GM18519 (cell line): ENCODE measurements around the gene EIF4G3.
"Not testable (repeated sequence)": the region's sequence is repeated elsewhere in the genome, so short reads cannot be mapped to it uniquely, and the experiment has no call there.

ENCODE experiments used
- ATAC-seq: cut with Tn5 transposase; IDR thresholded peaks from one replicate; pipeline ENCODE4 v1.9.1; 2021; ENCODE audit warnings: mild to moderate bottlenecking, moderate library complexity; ENCODE audit not compliant: unreplicated experiment, low FRiP score

EIF4G3 gene

DNA sequence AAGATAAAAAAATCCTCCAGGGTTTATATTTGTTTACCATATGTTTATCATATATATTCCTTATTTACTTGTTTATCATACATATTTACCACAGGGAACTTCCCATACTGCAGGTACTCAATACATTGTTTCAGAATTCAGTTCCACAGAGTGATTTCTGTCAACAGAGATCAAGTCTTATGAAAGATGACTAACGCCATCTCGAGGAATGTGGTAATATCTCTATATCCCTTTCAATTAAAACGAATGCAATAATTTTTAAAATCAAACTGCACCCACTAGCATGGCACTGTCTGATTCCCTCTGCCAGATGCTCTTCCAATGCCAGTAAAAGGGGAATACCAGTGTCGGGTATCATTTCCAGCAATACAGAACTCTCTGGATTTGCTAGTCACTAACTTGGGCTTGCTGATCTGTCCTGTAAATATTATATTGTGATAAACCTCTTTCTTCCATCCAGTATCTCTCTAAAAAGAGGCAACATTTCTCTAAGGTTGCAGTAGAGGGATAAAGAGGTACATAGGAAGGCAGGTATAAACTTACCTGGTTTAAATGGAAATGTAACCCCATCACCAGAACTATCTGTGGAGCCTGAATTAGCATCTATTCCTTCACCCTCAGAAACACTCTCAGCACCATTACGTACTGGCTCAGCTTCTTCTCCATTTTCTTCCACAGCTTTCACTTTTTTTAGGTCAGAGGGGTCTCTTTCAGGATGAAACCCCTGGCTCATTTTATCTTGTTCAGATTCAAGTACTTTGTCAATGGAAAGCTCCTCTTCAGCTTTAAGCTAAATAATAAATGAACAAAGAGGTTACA is 277.3 kb downstream of the EIF4G3 start:
- no peak for ATAC-seq

DNA sequence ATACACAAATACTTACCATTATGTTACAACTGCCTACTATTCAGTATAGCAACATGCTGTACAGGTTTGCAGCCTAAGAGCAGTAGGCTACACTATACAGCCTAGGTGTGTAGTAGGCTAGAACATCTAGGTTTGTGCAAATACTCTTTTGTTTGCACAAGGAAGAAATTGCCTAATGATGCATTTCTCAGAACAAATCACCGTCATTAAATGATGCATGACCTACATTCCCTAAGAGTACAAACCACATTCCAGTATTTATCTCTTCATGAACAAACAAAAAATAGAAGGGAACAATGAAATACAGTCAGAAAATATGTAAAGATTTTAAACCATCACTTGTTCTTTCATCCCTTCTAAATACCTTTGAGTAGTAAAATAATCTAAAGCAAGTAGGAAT is 279.9 kb downstream of the EIF4G3 start:
- no peak for ATAC-seq

DNA sequence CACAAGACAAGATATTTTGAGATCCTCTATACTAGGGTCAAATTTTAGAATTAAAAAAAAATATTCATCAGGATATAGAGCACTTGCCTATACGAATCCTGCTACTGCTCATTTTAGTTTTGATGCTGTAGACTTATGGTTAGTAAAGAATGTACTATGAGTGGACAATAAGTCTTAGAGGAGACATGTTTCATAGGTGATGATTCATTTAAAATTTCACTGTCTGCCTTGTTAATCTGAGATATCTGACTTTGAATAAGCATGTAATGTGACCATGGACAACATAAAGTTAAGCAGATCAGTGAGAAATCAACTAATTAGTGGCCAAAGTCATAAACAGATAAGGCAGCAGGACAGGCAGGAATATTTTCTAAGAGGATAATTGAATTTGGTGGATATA is 282.8 kb downstream of the EIF4G3 start:
- no peak for ATAC-seq

DNA sequence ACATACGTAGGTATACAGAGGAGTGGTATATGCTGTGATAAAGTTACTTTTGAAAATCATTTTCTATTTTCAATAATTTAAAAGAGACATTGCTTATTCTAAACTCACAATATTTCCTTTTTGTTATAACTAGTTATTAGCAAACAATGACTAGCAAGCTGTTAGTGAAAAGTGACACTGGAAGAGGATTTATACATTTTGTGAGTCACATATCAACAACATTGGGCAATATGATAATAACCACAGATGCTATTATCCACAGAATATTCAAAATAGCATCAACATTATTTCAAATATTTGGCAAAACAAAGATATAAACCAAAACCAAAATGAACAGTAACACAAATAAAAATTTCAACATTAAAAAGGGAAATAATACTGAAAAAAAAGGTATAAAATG is 285.6 kb downstream of the EIF4G3 start:
- no peak for ATAC-seq

DNA sequence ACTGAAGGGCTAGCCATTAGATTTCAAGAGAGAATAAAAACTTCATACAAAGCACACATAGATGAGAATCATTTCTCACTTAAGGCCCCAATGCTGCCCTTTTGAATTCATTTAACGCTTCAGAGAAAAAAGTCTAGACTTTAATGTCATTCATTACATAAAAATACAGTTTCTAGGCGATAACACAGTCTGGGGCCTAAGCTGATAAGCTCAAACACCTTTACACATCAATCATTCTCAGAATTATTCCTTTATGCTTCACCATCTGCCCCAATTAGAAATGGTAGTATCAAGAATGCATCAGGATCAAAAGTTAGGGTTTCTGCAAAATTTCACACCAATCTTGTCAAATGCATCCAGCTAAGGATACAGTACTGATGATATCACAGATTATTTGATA is 289.5 kb downstream of the EIF4G3 start:
- no peak for ATAC-seq

DNA sequence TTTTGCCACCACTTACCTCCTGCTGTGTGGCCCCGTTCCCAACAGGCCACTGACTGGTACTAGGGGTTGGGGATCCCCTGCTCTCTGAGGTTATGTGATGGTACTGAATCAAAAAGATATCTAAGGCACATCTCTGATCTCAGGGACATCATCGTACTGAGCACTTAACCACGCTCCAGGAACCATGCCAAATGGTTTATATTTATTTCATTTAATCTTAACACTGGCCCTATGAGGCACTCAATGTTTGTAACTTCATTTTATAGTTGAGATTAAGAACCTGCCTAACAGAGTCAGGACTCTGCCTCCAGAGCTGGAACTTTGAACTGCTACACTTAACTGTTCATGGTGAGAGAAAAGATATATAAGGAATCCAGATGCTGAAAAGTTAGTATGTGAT is 291.6 kb downstream of the EIF4G3 start:
- no peak for ATAC-seq

DNA sequence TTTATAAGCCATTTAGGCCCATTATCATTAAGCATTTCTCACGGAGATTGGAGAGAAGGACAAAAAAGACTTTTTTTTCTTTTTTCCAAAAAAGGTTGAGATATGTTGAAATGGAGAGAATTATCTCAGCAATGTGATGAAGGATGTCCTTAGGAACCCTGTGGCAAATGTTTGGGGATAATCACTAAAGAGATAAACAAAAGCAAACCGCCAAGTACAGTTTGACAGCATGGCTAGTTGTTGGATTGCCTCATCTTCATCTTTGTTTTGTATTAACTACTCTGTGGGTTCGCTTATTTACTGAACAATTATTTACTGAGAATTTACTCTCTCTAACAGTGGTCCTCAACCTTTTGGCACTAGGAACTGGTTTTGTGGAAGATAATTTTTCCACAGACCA is 292.2 kb downstream of the EIF4G3 start:
- ATAC-seq: no peak

DNA sequence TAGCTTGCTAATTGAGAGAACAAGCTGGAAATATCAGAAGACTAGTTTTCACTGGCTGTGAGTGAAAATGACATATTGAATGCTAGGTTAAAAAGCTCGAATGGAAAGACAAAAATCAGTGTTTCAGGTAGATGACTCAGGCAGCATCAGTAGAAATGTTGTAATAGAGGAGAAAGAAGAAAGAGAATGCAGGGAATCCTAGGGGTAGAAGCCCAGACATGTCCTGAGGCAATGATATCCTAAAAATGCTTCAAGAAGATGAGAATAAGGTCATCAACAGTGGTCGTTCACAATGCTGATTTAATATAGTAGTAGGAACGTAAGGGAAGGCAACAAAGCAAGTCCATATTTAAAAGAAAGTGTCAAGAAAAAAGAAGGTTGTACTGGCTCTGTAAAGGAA is 292.9 kb downstream of the EIF4G3 start:
- ATAC-seq: no peak

DNA sequence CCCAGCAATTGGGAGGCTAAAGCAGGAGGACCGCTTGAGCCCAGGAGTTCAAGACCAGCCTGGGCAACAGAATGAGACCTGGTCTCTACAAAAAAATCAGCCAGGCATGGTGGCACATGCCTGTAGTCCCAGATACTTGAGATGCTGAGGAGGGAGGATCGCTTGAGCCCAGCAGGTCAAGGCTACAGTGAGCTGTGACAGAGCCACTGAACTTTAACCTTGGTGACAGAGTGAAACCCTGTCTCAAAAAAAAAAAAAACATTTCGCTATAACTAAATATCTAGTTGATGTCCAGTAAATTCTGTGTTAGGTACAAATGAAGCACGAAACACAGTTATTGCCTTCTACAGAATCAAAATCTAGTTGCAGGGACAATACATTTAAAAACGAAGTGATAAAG is 293.9 kb downstream of the EIF4G3 start:
- ATAC-seq: no peak

DNA sequence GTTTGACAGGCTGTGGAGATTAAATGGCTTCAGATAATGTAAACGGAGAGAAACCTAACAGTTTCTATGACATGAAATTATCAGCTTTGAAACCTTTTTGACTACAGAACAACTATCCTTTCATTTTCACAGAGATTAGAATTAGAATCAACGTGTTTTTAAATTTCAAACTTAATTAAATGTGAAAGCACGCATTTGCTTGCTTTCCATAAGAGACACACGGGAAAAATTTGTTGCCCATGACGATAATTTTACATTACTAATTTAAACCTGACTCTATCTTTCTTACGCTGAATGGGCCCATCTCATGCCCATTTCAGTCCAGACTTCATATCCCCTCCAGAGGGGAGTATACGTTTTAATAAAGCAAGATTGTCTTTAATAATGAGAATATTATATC is 297.9 kb downstream of the EIF4G3 start:
- ATAC-seq: no peak

DNA sequence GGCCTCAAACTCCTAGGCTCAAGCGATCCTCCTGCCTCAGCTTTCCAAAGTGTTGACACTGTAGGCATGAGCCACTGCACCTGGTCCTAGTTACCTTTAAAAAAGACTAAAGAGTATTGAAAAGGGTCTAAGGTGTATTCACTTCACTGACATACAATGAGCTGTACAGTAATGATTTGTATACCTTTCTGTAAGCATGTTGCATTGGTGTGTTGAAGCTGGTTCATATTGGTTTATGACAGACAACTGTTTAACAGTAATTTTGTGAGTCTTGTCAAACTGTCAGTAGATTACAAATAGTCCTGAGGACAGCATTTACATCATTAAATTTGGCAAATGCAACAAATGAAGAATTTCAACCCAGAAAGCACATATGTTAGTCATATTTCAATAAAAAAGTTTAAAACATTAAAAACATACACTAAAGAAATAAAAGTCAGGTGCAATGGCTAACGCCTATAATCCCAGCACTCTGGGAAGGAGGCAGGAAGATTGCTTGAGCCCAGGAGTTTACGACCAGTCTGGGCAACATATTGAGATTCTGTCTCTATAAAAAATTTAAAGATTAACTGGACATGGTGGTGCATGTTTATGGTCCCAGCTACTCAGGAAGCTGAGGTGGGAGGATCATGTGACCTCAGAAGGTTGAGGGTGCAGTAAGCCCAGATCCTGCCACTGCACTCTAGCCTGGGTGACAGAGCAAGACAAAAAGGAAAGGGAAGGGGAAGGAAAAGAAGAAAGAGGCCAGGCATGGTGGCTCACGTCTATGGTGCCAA is 301.3 kb downstream of the EIF4G3 start:
- no peak for ATAC-seq

DNA sequence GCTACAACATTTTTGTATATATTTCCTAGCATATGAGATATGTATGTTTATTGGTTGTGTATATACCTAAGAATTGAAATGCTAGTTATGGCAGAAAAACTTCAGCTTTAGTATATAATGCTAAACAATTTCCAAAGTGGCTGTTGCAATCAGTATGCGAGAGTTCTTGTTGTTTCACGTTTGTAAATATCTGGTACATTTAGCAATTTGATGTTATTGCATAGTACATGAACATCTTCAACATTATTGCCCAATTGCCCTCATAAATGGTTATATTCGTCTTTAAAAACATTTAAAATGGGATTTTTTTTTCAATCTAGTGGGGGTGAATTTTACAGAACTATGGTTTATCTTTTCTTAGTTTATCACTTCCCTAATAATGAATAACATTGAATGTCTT is 303.4 kb downstream of the EIF4G3 start:
- ATAC-seq: no peak

DNA sequence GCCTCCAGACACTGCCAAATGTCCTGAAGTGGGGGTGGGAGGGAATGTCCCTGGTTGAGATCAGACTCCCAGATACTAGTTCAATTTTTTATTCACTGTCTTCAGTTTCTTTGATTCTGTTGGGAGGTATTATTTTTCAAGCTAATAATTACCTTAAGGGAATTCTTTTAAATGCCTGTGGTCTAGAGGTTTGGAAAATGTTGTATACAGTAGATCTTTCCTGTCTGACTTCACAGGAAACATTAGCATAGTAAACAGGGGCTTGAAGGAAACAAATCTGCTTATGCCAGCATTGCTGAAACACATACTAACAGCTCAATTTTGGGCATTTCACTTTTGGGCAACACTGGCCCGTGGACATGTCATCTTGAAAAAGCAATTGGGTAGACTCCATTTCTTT is 305.3 kb downstream of the EIF4G3 start:
- ATAC-seq: no peak

DNA sequence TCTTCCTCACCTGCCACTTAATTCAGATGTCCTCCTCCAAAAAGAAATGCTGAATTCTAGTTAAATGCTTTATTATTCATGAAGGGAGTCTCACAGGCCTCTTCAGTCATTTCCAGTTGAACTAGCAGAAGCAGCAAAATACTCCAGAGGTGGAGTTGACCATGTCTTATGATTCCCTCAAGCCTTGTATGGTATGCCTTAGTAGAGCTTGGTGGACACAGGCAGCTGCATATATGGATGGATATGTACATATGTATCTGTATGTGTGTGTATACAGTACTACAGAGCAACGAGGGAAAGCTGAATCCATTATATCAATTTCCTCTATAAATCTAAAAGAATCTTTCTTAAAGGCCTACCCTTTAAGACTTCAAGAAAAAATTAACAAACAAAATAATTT is 306.0 kb downstream of the EIF4G3 start:
- ATAC-seq: no peak

DNA sequence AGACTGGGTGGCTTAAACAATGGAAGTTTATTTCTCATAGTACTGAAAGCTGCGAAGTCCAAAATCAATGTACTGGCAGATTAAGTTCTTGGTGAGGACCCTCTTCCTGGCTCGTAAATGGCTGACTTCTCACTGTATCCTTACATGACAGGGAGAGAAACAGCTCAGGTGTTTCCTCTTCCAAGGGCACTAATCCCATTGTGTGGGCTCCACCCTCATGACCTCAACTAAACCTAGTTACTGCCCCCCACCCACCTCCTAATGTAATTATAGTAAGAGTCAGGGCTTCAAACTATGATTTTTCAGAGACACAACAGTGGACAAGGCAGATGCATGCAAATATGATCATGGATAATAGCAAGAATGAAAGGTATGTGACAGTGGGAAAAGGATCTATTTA is 308.4 kb downstream of the EIF4G3 start:
- ATAC-seq: no peak

DNA sequence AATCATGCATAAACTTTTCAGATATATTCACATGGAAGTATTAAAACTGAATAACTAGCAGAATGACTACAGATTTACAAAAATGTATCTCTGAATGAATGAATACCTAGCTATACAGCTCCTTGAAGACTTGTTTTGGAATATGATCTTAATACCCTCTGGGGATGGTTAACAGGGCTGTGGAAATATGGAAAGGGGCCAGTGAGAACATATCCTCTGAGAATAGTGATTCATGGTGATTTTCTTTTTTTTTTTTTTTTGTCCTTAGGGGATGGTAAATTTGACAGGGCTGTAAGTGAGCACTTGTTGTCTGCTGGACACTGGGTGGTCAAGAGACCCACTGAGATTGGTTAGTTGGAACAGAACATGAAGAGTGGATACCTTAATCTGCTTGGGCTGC is 308.9 kb downstream of the EIF4G3 start:
- ATAC-seq: no peak

DNA sequence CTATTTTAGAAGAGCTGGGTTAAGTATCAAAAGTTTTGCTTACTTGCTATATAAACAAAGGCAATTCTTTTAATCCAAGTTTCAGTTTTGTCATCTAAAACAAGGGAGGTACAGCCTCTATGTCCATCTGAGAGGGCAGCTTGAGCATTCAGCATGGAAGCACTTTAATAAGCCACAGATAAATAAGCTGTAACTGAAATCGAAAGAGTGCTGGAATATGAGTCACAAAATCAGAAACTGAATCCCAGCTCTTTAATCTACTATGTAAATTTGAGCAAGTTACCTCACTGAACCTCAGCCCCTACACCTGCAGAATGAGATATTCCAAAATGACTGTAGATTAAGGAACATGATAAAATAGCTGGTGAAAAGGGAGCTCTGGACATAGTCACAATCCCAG is 309.6 kb downstream of the EIF4G3 start:
- no peak for ATAC-seq

DNA sequence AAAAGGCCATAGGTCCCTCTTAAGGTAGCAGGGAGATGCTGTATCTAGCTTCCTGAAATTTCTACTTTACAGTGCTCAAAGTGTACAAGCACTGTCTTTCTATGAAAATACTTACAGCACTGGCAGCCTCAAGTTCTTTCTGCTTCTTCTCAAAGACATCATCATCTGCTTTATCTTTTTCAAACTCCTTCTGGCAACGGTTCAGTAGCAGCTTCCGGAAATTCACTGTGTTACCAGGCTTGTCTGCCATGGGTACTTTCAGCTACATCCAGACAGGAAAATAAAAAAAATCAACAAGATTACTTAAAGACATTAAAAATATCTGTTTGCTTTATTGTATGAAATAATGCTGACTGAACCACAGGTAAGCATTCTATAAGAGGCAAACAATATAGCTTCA is 311.7 kb downstream of the EIF4G3 start:
- ATAC-seq: no peak

DNA sequence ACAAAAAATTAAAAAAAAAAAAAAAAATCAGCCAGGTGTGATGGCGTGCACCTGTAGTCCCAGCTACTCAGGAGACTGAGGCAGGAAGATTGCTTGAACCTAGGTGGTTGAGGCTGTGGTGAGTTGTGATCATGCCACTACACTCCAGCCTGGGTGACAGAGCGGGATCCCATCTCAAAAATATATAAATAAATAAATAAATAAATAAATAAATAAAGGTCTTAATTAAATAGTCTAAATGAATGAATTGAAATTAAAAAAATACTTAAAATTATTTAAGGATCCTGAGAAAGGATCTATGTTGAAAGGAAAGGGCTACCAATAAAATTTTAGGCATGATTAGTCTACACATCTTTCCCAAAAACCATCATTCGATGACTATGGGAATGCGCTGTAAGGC is 322.2 kb downstream of the EIF4G3 start:
- no peak for ATAC-seq

DNA sequence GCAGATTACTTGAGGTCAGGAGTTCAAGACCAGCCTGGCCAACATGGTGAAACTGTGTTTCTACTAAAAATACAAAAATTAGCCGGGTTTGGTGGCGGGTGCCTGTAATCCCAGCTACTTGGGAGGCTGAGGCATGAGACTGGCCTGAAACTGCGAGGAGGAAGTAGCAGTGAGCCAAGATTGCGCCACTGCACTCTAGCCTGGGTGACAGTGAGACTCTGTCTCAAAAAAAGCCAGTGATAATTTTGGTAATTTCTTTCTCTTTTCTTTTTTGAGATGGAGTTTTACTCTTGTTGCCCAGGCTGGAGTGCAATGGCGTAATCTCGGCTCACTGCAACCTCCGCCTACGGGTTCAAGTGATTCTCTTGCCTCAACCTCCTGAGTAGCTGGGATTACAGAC is 324.9 kb downstream of the EIF4G3 start:
- ATAC-seq: not testable (repeated sequence)

DNA sequence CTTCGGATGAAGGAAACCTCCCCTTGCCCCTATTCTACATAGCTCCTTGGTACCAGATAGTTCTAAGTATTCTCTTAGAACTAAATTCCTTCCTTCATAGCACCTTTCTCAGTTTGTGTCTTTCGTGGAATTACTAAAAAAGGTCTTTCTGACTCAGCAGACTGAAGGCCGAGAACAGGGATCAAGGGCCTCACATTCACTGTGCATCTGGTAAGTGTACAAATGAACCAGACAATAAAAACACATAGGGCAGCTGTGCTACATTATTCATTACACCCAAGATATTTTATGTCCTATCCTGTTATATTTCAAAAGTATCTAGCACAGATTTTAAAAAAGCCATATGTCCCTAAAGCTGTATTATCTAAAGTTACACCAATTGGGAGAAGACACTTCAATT is 326.7 kb downstream of the EIF4G3 start:
- ATAC-seq: no peak

DNA sequence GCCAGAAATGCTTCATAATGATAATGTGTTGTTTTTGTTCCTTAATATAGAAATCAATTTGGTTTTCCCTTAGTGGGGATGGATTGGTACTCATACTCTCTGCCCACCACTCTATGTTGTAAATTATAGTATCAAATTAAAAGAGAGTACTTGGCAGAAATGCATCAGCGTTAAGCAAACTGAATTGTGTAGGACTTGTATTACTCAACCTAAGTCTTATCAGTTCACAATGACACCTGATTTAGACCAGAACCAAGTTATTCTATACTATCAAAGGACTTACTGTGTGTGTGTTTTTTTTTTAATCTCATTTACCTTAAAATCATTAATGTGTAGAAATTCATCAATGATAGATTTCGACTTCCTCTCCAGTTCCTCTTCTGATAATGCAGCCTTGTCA is 327.6 kb downstream of the EIF4G3 start:
- no peak for ATAC-seq
